Urothelium cell line (cell line): ENCODE measurements around the gene ABHD1.
A peak's percentile ranks its signal among the peaks of the same experiment; 100 is the strongest.
"Not testable (repeated sequence)": the region's sequence is repeated elsewhere in the genome, so short reads cannot be mapped to it uniquely, and the experiment has no call there.

Experiments
- DNase-seq: peaks from one replicate; pipeline ENCODE4 v3.0.0; 2011; ENCODE audit warnings: low spot score, mixed read lengths
- FAIRE-seq: peaks from 2 replicates; lab custom pipeline; 2011; peaks lifted over from hg19 to GRCh38; lab: Jason Lieb, UNC

Gene ABHD1

GRCh38 chr2:27159271-27159670, 35.7 kb downstream of the ABHD1 start:
- FAIRE-seq (no peak), DNase-seq (no peak)

GRCh38 chr2:27160191-27160590, 36.6 kb downstream of the ABHD1 start:
- FAIRE-seq, result no peak
- no peak for DNase-seq

GRCh38 chr2:27162151-27163121, 38.8 kb downstream of the ABHD1 start:
- DNase-seq (peak; percentile 63), FAIRE-seq (no peak)

- no peak for DNase-seq
- no peak for FAIRE-seq
These were observed 41.5 kb downstream of the ABHD1 start for GRCh38 chr2:27164960-27165763.

GRCh38 chr2:27170581-27171337, 47.1 kb downstream of the ABHD1 start:
- DNase-seq, result no peak
- no peak for FAIRE-seq

- FAIRE-seq, result no peak
These were observed 47.8 kb downstream of the ABHD1 start for GRCh38 chr2:27171351-27171848.

GRCh38 chr2:27174638-27175037, 51.0 kb downstream of the ABHD1 start:
- no peak for FAIRE-seq
- DNase-seq, result no peak

More at GRCh38 chr2:27171351-27171848, 47.8 kb downstream of the ABHD1 start:
- DNase-seq, result no peak

- FAIRE-seq (no peak), DNase-seq (no peak)
These were observed 51.7 kb downstream of the ABHD1 start for GRCh38 chr2:27175330-27175729.

- not testable (repeated sequence) for DNase-seq, FAIRE-seq
These were observed 52.2 kb downstream of the ABHD1 start for GRCh38 chr2:27175781-27176180.

GRCh38 chr2:27177441-27178351, 54.1 kb downstream of the ABHD1 start:
- peak; percentile 17 for FAIRE-seq

GRCh38 chr2:27178469-27178868, 54.9 kb downstream of the ABHD1 start:
- no peak for DNase-seq

More at GRCh38 chr2:27177441-27178351, 54.1 kb downstream of the ABHD1 start:
- DNase-seq, result no peak

GRCh38 chr2:27179344-27180000, 55.9 kb downstream of the ABHD1 start:
- no peak for DNase-seq

More at GRCh38 chr2:27178469-27178868, 54.9 kb downstream of the ABHD1 start:
- no peak for FAIRE-seq

More at GRCh38 chr2:27179344-27180000, 55.9 kb downstream of the ABHD1 start:
- no peak for FAIRE-seq
